Measurements from ENCODE around the gene MZT2A.
"Not testable (repeated sequence)": the region's sequence is repeated elsewhere in the genome, so short reads cannot be mapped to it uniquely, and the experiment has no call there.

GRCh38 chr2:131440742-131441468 lies 51.3 kb downstream of the MZT2A start:
- not testable (repeated sequence) for TF ChIP-seq CTCF (IDR thresholded peaks at IDR 0.05); NFYB (CRISPR knock-in tag; conservative IDR thresholded peaks at IDR 0.05; ENCODE audit: low read depth); ELF4 (CRISPR knock-in tag; IDR thresholded peaks at IDR 0.05; ENCODE audit: low read depth); NR1H2 (CRISPR knock-in tag; IDR thresholded peaks at IDR 0.05); TEAD1 (CRISPR knock-in tag; IDR thresholded peaks at IDR 0.05); IRF2 (CRISPR knock-in tag; IDR thresholded peaks at IDR 0.05; ENCODE audit: borderline replicate concordance, low read depth); CREM (CRISPR knock-in tag; IDR thresholded peaks at IDR 0.05); NR2C2 (CRISPR knock-in tag; IDR thresholded peaks at IDR 0.05); JUN (CRISPR knock-in tag; IDR thresholded peaks at IDR 0.05); NFE2L1 (CRISPR knock-in tag; IDR thresholded peaks at IDR 0.05); SP1 (CRISPR knock-in tag; conservative IDR thresholded peaks at IDR 0.05); SMAD3 (CRISPR knock-in tag; IDR thresholded peaks at IDR 0.05; ENCODE audit: borderline replicate concordance)
